Neuronal stem cell (in vitro differentiated cells): ENCODE measurements around the gene CBLN4.

Experiments used
- DNase-seq: peaks from one replicate; pipeline ENCODE4 v3.0.0-alpha.2; 2013; ENCODE audit warnings: low spot score
- H2AFZ ChIP-seq: one replicate; pipeline ENCODE4 v1.6.1; 2013; ENCODE audit warnings: mild to moderate bottlenecking, low read length, inconsistent platforms
- H2AK5ac ChIP-seq: 2 replicates; pipeline ENCODE4 v1.6.1; 2013; ENCODE audit warnings: low read depth, mild to moderate bottlenecking, inconsistent platforms, low read length, moderate library complexity, mixed read lengths
- H2BK120ac ChIP-seq: 2 replicates; pipeline ENCODE4 v1.6.1; 2013; ENCODE audit warnings: low read depth, mild to moderate bottlenecking, inconsistent platforms, low read length, moderate library complexity, mixed read lengths
- H2BK12ac ChIP-seq: one replicate; pipeline ENCODE4 v1.6.1; 2013; ENCODE audit warnings: low read length, inconsistent platforms
- H2BK15ac ChIP-seq: 2 replicates; pipeline ENCODE4 v1.6.1; 2013; ENCODE audit warnings: mild to moderate bottlenecking, low read length, inconsistent platforms, mixed read lengths
- H2BK5ac ChIP-seq: one replicate; pipeline ENCODE4 v1.6.1; 2013; ENCODE audit warnings: inconsistent platforms, mild to moderate bottlenecking, low read length, moderate library complexity
- H3K14ac ChIP-seq: one replicate; pipeline ENCODE4 v1.6.1; 2013; ENCODE audit warnings: low read length, inconsistent platforms
- H3K18ac ChIP-seq: 2 replicates; pipeline ENCODE4 v1.6.1; 2013; ENCODE audit warnings: low read length, inconsistent platforms
- H3K23ac ChIP-seq: 2 replicates; pipeline ENCODE4 v1.6.1; 2013; ENCODE audit warnings: low read depth, mild to moderate bottlenecking, mixed read lengths, low read length, inconsistent platforms; ENCODE audit not compliant: poor library complexity
- H3K27ac ChIP-seq: replicated peaks from 3 replicates; pipeline ENCODE4 v1.5.1; 2013; ENCODE audit warnings: low read length, inconsistent platforms
- H3K27me3 ChIP-seq, 3 experiments: 2 replicates each; pipeline ENCODE4 v1.6.1; 2013; ENCODE audit warnings: low read length in 3 of 3, mild to moderate bottlenecking in 2 of 3, inconsistent platforms in 1 of 3, low read depth in 1 of 3, mixed read lengths in 1 of 3, moderate library complexity in 1 of 3; ENCODE audit not compliant: control insufficient read depth in 3 of 3, insufficient read depth in 3 of 3
- H3K36me3 ChIP-seq, 2 donors: replicated peaks in 1 of 2; 2 replicates each; pipeline ENCODE4 v1.6.1; 2013; ENCODE audit warnings: low read length in 2 of 2; ENCODE audit not compliant: control insufficient read depth in 2 of 2, insufficient read depth in 2 of 2
- H3K4ac ChIP-seq: 2 replicates; pipeline ENCODE4 v1.6.1; 2013; ENCODE audit warnings: inconsistent platforms, mild to moderate bottlenecking, low read length, moderate library complexity
- H3K4me1 ChIP-seq, 2 donors: 1 replicate in 1 of 2; 2 replicates in 1 of 2; pipeline ENCODE4 v1.6.1; 2013; ENCODE audit warnings: low read length in 2 of 2, low read depth in 1 of 2; ENCODE audit not compliant: control insufficient read depth in 2 of 2, insufficient read depth in 1 of 2
- H3K4me2 ChIP-seq: one replicate; pipeline ENCODE4 v1.6.1; 2013; ENCODE audit warnings: mild to moderate bottlenecking, low read length, inconsistent platforms; ENCODE audit not compliant: insufficient read depth, poor library complexity, severe bottlenecking
- H3K4me3 ChIP-seq, 2 donors: 2 replicates each; pipeline ENCODE4 v1.5.1; 2013; ENCODE audit warnings: low read length in 2 of 2, mild to moderate bottlenecking in 2 of 2, inconsistent platforms in 1 of 2, moderate library complexity in 1 of 2
- H3K79me1 ChIP-seq: one replicate; pipeline ENCODE4 v1.6.1; 2013; ENCODE audit warnings: low read depth, mild to moderate bottlenecking, inconsistent platforms, low read length, moderate library complexity
- H3K9ac ChIP-seq: one replicate; pipeline ENCODE4 v1.6.1; 2013; ENCODE audit warnings: mild to moderate bottlenecking, low read depth, low read length, inconsistent platforms; ENCODE audit not compliant: poor library complexity
- H3K9me3 ChIP-seq, 2 donors: replicated peaks in 1 of 2; 2 replicates each; pipeline versions ENCODE3 to v1.6.1; 2013; ENCODE audit warnings: low read length in 2 of 2, mild to moderate bottlenecking in 2 of 2, inconsistent platforms in 1 of 2, low read depth in 1 of 2, mixed read lengths in 1 of 2, moderate library complexity in 1 of 2; ENCODE audit not compliant: control insufficient read depth in 2 of 2, insufficient read depth in 1 of 2
- H4K8ac ChIP-seq: one replicate; pipeline ENCODE4 v1.6.1; 2013; ENCODE audit warnings: low read depth, mild to moderate bottlenecking, inconsistent platforms, low read length, moderate library complexity
- H4K91ac ChIP-seq: one replicate; pipeline ENCODE4 v1.6.1; 2013; ENCODE audit warnings: low read length, low read depth, mild to moderate bottlenecking, inconsistent platforms; ENCODE audit not compliant: poor library complexity
- WGBS, 2 donors: extraction: QIAGEN DNeasy Blood & Tissue Kit; methylation state at CpG; one replicate each; pipeline ENCODE4 v1.1.7; 2013; ENCODE audit warnings: missing lambda C conversion rate in 2 of 2, mixed read lengths in 1 of 2; ENCODE audit not compliant: insufficient read length in 2 of 2, insufficient replicate concordance in 1 of 2; ENCODE audit errors: extremely low coverage in 2 of 2; 5-methylcytosine and 5-hydroxymethylcytosine counted together

CBLN4 gene

GRCh38 chr20:56004611-56005388 lies 519 bp downstream of the CBLN4 start:
- H2BK12ac ChIP-seq: no peak overlapping the region
- no peak overlapping the region for H2AFZ ChIP-seq
- H3K27me3 ChIP-seq: peaks cover 0 to 55% (median 21%) of the 10 kb centered on the region in 3 experiments
- peak overlapping the region in 1 of 2 donors; percentile 79 for H3K4me3 ChIP-seq
- no CpG with 5 or more reads among the region's 70 CpGs for WGBS, 2 donors
- H3K14ac ChIP-seq: no peak overlapping the region
- H3K9me3 ChIP-seq: peaks cover 0 to 1% of the 10 kb centered on the region in 2 donors
- H3K9ac ChIP-seq: no peak overlapping the region
- H3K27ac ChIP-seq: no peak overlapping the region
- H3K18ac ChIP-seq: peak overlapping the region; percentile 53
- no peak overlapping the region for H2BK120ac ChIP-seq
- peak; percentile 12 for DNase-seq
- no peak overlapping the region for H2BK15ac ChIP-seq
- peak overlapping the region; percentile 26 for H3K23ac ChIP-seq
- H2AK5ac ChIP-seq: no peak overlapping the region
- H3K4me2 ChIP-seq: peak overlapping the region; percentile 58
- no peaks in the 10 kb centered on the region for H3K79me1 ChIP-seq
- peaks cover 0 to 7% of the 10 kb centered on the region in 2 donors for H3K4me1 ChIP-seq
- H3K4ac ChIP-seq: no peak overlapping the region
- H4K91ac ChIP-seq: no peak overlapping the region
- no peak overlapping the region for H2BK5ac ChIP-seq
- H3K36me3 ChIP-seq: no peaks in the 10 kb centered on the region
- H4K8ac ChIP-seq: no peak overlapping the region

DNA sequence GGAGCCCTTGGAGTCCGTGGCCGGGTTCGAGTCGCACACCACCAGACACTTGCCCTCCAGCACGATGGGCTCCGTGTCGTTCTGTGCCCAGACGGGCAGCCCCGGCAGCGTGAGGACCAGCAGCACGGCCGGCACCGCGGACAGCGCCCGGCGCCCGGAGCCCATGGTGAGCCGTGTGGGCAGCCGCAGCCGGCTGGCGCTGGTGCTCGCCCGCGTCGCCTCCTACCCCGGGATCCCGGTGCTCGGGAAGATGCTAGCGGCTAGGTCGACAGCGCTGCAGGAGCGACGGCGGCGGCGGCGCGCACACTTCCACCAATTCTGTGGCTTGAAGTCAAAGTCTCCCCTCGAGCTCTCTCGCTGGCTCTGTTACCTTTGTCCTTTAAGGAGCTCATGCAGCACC lies 1.3 kb downstream of the CBLN4 start:
- whole genome bisulfite sequencing, 2 donors: no CpG with 5 or more reads among the region's 41 CpGs

DNA sequence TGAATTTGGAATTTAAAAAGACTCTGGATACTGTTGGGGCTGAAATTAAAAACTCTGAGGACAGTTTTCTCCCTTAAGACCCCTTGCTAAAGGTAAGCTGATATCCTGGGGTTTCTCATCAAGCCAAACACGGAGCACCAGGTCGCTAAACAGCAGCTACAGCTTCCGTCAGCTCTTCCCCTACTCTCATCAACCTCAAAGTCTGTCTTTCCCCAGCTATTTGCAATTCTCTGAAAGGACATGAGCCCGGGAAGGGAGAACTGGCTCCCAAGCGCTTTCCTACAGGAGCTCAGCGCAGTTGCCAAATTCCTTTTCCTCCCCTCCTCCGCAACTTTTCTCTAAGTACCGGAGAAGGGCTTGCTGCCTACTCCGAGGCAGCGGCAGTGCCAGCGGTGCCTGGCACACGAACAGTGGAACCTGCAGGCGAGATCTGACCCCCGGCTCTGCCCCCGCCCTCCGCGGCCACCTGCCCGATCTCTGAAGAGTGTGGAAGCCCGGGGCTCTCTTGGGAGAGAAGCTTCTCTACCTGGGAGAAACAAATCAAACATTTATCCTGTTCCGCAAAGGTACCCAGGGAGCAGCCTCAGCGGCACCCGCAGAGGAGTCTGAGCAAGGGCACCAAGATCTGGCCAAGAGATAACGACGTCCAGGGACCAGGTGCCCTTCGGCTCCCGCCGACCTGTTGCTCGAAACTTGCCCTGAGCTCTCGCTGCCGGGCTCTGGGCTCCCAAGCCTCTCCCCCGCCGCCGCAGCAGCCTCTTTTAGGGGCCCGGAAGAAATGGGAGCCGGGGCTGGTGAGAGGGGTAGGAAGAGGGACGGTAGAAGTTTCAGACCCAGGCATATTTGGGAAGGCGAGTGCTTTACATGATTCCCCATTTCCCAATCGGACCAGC lies 2.2 kb downstream of the CBLN4 start:
- Histone ChIP-seq H3K36me3 (no peaks in the 10 kb centered on the region), H3K79me1 (no peaks in the 10 kb centered on the region), H3K14ac (no peak overlapping the region), H2BK15ac (no peak overlapping the region), H3K9ac (no peak overlapping the region), H3K4me1 (peaks cover 0 to 7% of the 10 kb centered on the region in 2 donors), H3K9me3 (peaks cover 0 to 1% of the 10 kb centered on the region in 2 donors), H2AFZ (no peak overlapping the region), H2AK5ac (no peak overlapping the region), H3K4ac (no peak overlapping the region), H3K27me3 (peaks cover 0 to 55% (median 21%) of the 10 kb centered on the region in 3 experiments), H4K91ac (no peak overlapping the region), H2BK12ac (no peak overlapping the region), H3K18ac (no peak overlapping the region), H2BK120ac (no peak overlapping the region), H3K4me2 (no peak overlapping the region), H2BK5ac (no peak overlapping the region), H3K4me3 (no peak overlapping the region), H3K27ac (no peak overlapping the region), H3K23ac (no peak overlapping the region), H4K8ac (no peak overlapping the region)
- WGBS, 2 donors: no CpG with 5 or more reads among the region's 38 CpGs
- no peak for DNase-seq

More for the DNA sequence above, 1.3 kb downstream of the CBLN4 start:
- Histone ChIP-seq H2AFZ (no peak overlapping the region), H4K8ac (no peak overlapping the region), H3K4me2 (peak overlapping the region; percentile 31), H3K4me1 (peaks cover 0 to 7% of the 10 kb centered on the region in 2 donors), H3K14ac (no peak overlapping the region), H3K4ac (no peak overlapping the region), H3K9ac (no peak overlapping the region), H3K23ac (no peak overlapping the region), H2BK120ac (no peak overlapping the region), H2BK15ac (no peak overlapping the region), H3K36me3 (no peaks in the 10 kb centered on the region), H2AK5ac (no peak overlapping the region), H3K79me1 (no peaks in the 10 kb centered on the region), H3K4me3 (no peak overlapping the region), H2BK12ac (no peak overlapping the region), H3K9me3 (peaks cover 0 to 1% of the 10 kb centered on the region in 2 donors), H4K91ac (no peak overlapping the region), H2BK5ac (no peak overlapping the region), H3K18ac (peak overlapping the region; percentile 40), H3K27ac (no peak overlapping the region), H3K27me3 (peaks cover 0 to 55% (median 21%) of the 10 kb centered on the region in 3 experiments)
- peak; percentile 48 for DNase-seq

GRCh38 chr20:56001890-56002289 lies 3.4 kb downstream of the CBLN4 start:
- no peak overlapping the region for H3K4me3 ChIP-seq
- H3K36me3 ChIP-seq: no peaks in the 10 kb centered on the region
- no peaks in the 10 kb centered on the region for H3K79me1 ChIP-seq
- H4K91ac ChIP-seq: no peak overlapping the region
- H3K4ac ChIP-seq: no peak overlapping the region
- no peak overlapping the region for H2AFZ ChIP-seq
- DNase-seq: no peak
- H3K4me2 ChIP-seq: no peak overlapping the region
- no peak overlapping the region for H3K23ac ChIP-seq
- H3K4me1 ChIP-seq: peaks cover 0 to 7% of the 10 kb centered on the region in 2 donors
- H4K8ac ChIP-seq: no peak overlapping the region
- no peak overlapping the region for H2BK120ac ChIP-seq
- no peak overlapping the region for H3K18ac ChIP-seq
- no peak overlapping the region for H3K9ac ChIP-seq
- WGBS, 2 donors: no CpG with 5 or more reads among the region's 3 CpGs
- no peak overlapping the region for H3K14ac ChIP-seq
- H2BK5ac ChIP-seq: no peak overlapping the region
- H3K27ac ChIP-seq: no peak overlapping the region
- peaks cover 0 to 49% (median 21%) of the 10 kb centered on the region in 3 experiments for H3K27me3 ChIP-seq
- no peak overlapping the region for H2BK15ac ChIP-seq
- no peak overlapping the region for H2AK5ac ChIP-seq
- no peak overlapping the region for H2BK12ac ChIP-seq
- peaks cover 0 to 1% of the 10 kb centered on the region in 2 donors for H3K9me3 ChIP-seq
